Fibroblast of the aortic adventitia (primary cell): ENCODE results near the gene CHKA. TPM values are rescaled to one million over a fixed set of nuclear protein-coding genes. Genes with fewer than 3 reads are reported as not detected.
A peak's percentile ranks its signal among the peaks of the same experiment; 100 is the strongest.
"Not testable (repeated sequence)": the region's sequence is repeated elsewhere in the genome, so short reads cannot be mapped to it uniquely, and the experiment has no call there.

Source experiments
- DNase-seq: peaks from one replicate; pipeline ENCODE4 v3.0.0-alpha.2; 2010; ENCODE audit warnings: low read depth
- H3K4me3 ChIP-seq: 2 replicates; pipeline ENCODE4 v1.5.1; 2011; ENCODE audit warnings: low read depth, mild to moderate bottlenecking, control low read depth, low read length, moderate library complexity
- total RNA-seq: library from RNA; depleted of rRNA; stranded (reverse); fragments of >200 nt; gene quantifications from 2 replicates; pipeline ENCODE4 v1.2.3, GENCODE V29; 2012; ENCODE audit warnings: low replicate concordance
- TF ChIP-seq, protein P1 (sequence below): IDR thresholded peaks from 2 replicates; pipeline ENCODE4 v1.5.1; 2011; ENCODE audit warnings: mild to moderate bottlenecking, low read length, control low read depth, inconsistent platforms; ENCODE audit not compliant: insufficient read depth

The CHKA gene
- total RNA-seq, 1 donor: 5.2 TPM

DNA sequence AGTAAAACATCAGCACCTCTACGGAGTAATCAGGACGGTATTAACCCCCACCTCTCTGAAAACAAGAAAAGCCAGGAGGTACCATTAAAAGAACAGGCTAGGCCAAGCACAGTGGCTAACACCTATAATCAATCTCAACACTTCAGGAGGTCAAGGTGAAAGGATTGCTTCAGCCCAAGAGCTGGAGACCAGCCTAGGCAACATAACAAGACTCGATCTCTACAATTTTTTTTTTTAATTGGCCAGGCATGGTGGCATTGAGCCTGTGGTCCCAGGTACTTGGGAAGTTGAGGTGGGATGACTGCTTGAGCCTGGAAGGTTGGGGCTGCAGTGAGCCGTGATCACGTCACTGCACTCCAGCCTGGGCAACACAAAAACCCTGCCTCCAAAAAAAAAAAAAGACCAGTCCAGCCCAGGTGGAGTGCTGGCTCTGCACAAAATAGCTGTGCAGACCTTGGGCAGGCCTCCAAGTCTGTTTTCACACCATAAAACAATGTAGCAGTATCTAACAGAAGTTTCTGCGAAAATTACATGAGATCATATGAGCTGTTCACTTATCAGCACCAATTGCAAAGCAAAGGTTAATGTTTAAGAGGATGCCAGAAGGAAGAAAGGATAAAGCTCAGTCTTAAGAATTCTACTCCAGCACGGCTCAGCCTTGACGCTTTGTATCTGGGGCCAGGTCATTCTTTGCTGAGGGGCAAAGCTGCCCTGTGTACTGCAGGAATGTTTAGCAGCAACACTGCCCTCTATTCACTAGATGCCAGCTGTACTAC, 14.8 kb downstream of the CHKA start:
- no peak overlapping the region for H3K4me3 ChIP-seq
- DNase-seq: no peak
- TF ChIP-seq, protein P1, sequence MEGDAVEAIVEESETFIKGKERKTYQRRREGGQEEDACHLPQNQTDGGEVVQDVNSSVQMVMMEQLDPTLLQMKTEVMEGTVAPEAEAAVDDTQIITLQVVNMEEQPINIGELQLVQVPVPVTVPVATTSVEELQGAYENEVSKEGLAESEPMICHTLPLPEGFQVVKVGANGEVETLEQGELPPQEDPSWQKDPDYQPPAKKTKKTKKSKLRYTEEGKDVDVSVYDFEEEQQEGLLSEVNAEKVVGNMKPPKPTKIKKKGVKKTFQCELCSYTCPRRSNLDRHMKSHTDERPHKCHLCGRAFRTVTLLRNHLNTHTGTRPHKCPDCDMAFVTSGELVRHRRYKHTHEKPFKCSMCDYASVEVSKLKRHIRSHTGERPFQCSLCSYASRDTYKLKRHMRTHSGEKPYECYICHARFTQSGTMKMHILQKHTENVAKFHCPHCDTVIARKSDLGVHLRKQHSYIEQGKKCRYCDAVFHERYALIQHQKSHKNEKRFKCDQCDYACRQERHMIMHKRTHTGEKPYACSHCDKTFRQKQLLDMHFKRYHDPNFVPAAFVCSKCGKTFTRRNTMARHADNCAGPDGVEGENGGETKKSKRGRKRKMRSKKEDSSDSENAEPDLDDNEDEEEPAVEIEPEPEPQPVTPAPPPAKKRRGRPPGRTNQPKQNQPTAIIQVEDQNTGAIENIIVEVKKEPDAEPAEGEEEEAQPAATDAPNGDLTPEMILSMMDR: no peak

DNA sequence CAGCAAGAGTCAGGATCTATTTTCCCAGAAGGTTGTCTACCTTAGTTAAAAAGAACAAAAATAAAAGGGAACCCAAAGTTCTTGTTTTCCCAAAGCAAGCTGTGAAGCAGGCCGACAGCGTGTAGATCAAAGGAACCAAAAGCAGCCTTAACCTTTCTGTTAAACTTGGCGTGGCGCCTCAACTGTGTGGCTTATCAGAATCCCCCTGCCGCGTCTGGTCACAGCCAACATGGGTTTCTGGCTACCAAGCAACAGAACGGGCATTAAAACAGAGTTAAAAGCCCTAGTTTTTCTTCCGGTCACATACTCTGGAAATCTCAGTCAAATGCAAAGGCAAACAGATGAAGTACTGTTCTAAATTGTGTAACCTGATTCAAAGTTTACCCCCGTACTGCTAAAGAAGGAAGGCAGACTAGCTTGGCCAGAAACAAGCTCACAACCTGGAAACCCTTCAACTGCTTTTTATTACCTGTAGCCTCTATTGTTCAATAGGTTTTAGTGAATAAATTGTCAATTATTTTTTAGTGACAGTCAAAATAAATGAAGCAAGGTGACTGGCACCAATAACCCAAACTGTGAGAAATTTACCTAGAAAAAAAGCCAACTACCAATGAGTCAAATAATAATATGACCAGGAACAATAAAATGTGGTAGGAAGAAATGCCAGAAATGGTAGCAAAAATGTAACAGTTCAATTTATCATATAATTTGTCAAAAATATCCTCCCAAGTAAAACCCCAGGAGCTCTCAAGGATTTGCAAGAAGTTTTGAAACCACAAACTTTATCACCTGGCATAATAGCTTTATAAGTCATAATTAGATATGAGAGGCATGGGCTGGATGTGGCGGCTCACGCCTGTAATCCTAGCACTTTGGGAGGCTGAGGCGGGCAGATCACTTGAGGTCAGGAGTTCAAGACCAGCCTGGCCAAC, 21.4 kb downstream of the CHKA start:
- H3K4me3 ChIP-seq: no peak overlapping the region
- peak; percentile 21 for DNase-seq
- TF ChIP-seq, protein P1: no peak

DNA sequence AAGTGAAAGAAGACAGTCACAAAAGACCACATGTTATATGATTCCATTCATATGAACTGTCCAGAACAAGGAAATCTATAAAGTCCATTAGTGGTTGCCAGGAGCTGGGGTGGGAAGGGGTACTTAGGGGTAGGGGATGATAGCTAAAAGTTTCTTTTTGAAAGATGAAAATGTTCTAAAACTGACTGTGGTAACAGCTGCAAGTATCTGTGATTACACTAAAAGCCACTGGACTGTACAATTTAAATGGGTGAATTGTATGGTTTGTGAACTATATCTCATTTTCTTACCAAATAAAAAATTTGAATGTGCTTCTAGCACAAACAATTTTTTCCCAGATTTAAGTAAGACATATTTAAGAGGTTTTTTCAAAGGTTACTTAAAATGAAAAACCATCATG, 22.1 kb downstream of the CHKA start:
- no peak overlapping the region for H3K4me3 ChIP-seq
- TF ChIP-seq, protein P1: no peak
- no peak for DNase-seq

DNA sequence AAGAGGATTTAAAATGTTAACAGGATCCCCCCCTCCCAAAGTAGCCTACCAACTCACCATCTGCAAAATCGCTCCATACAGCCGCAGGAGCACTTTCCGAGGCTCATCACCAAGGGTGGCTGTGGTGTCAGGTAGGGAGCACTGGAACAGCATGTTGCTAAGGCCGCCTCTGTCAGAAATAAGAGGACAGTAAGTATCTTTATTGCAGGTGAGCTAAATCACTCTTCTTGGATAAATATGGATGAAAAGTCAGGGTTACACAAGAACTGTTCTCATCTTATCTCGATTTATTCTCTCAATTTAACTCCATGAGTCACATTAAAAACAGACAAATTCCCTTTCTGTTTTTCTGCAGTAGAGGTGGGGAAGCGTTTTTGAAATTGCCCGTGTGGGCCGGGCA, 24.2 kb downstream of the CHKA start:
- DNase-seq: no peak
- no peak overlapping the region for H3K4me3 ChIP-seq
- TF ChIP-seq, protein P1: no peak

DNA sequence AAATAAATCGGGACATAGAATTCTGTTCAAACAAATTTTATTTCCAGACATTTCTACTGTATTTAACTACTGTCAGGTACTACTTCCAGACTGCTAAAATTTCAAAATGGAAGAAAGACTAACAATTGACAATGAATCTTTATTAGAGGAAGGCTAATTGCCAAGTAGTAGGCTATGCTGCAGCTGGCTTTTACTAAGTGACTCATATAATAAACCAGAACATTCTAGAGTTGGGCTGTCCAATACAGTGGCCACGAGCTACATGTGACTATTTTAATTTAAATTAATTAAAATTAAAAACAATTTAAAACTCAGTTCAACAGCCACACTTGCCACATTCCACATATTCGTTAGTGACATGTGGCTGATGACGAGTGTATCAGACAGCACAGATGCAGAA, 27.6 kb downstream of the CHKA start:
- TF ChIP-seq, protein P1: no peak
- DNase-seq: no peak
- no peak overlapping the region for H3K4me3 ChIP-seq

DNA sequence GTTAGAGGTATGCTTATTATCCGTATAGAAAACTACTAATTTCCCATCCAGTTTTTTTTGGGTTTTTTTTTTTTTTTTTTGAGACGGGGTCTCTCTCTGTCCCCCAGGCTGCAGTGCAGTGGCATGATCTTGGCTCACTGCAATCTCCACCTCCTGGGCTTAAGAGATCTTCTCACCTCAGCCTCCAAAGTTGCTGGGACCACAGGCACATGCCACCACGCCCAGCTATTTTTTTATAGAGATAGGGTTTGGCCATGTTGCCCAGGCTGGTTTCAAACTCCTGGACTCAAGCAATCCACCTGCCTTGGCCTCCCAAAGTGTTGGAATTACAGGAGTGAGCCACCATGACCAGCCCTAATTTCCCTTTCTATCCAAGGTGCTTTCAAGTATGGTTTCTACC, 28.2 kb downstream of the CHKA start:
- not testable (repeated sequence) for H3K4me3 ChIP-seq, DNase-seq

DNA sequence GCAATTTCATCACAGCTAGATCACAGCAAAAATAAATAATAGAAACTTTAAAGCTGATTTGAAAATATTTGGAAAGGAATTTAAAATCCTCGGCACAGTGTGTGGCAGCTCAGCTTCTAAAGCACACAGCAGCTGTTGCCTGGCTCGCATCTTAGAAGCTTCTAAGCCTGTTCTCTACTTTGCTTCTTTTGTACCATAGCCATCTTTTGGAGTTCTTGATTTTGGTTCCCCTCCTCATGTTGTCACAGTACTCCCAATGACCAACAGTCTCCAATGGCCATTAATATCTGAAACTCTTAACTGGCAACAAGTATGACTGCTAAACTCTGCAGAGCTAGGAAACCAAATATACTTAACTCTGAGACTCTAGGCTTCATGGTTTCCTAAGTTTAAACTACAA, 28.8 kb downstream of the CHKA start:
- TF ChIP-seq, protein P1: no peak
- H3K4me3 ChIP-seq: no peak overlapping the region
- DNase-seq: no peak
